Activated CD4-positive, alpha-beta T cell treated with anti-CD3 and anti-CD28 coated beads, Interleukin-2, amount 10 ng/mL, durations not matched to agents 24 days and 14 days (primary cell): ENCODE results near the gene FHOD3. TPM values are rescaled to one million over a fixed set of nuclear protein-coding genes. Genes with fewer than 3 reads are reported as not detected.
"Not testable (repeated sequence)": the region's sequence is repeated elsewhere in the genome, so short reads cannot be mapped to it uniquely, and the experiment has no call there.

Source experiments
- DNase-seq: peaks from one replicate; pipeline ENCODE4 v3.0.0; 2022
- H3K27ac Mint-ChIP-seq: one replicate; pipeline ENCODE4 v1.8.0; 2022; ENCODE audit warnings: mild to moderate bottlenecking, mixed read lengths
- H3K27me3 Mint-ChIP-seq: one replicate; pipeline ENCODE4 v1.8.0; 2022; ENCODE audit warnings: mixed read lengths
- H3K36me3 Mint-ChIP-seq: one replicate; pipeline ENCODE4 v1.8.0; 2022; ENCODE audit warnings: low read depth, mild to moderate bottlenecking, mixed read lengths
- H3K4me1 Mint-ChIP-seq: one replicate; pipeline ENCODE4 v1.8.0; 2021; ENCODE audit warnings: mixed read lengths
- H3K4me3 Mint-ChIP-seq: one replicate; pipeline ENCODE4 v1.8.0; 2022; ENCODE audit warnings: mild to moderate bottlenecking, moderate library complexity, mixed read lengths
- H3K9me3 Mint-ChIP-seq: one replicate; pipeline ENCODE4 v1.8.0; 2021; ENCODE audit warnings: mixed read lengths
- intact Hi-C: fragments of 100-400 bp; cut with micrococcal nuclease; formaldehyde crosslinking; loops from one replicate; pipeline ENCODE4 v1.15.1; 2023
- total RNA-seq: library from RNA; stranded (reverse); gene quantifications from 2 replicates; pipeline ENCODE4 v1.2.3, GENCODE V29; 2022

The FHOD3 gene
- total RNA-seq, 1 donor from 2014 or later: not detected

- Mint-ChIP-seq H3K4me1 (no peaks in the 10 kb centered on the region), H3K27ac (no peak overlapping the region), H3K9me3 (no peaks in the 10 kb centered on the region), H3K27me3 (no peaks in the 10 kb centered on the region), H3K36me3 (no peaks in the 10 kb centered on the region), H3K4me3 (no peak overlapping the region)
- DNase-seq: peak; percentile 14
- intact Hi-C loops: no loop called here
These were observed 249.4 kb downstream of the FHOD3 start for GRCh38 chr18:36546876-36547275.

GRCh38 chr18:36547544-36547943 lies 250.0 kb downstream of the FHOD3 start:
- Mint-ChIP-seq H3K4me1 (no peaks in the 10 kb centered on the region), H3K27me3 (no peaks in the 10 kb centered on the region), H3K4me3 (no peak overlapping the region), H3K36me3 (no peaks in the 10 kb centered on the region), H3K9me3 (no peaks in the 10 kb centered on the region), H3K27ac (no peak overlapping the region)
- intact Hi-C loops: no loop called here
- DNase-seq: no peak

- DNase-seq, intact Hi-C loops, H3K4me1 Mint-ChIP-seq: not testable (repeated sequence)
These were observed 253.8 kb downstream of the FHOD3 start for GRCh38 chr18:36551274-36551673.

GRCh38 chr18:36558234-36558633 lies 260.7 kb downstream of the FHOD3 start:
- no peaks in the 10 kb centered on the region for H3K9me3 Mint-ChIP-seq
- DNase-seq: no peak
- H3K4me1 Mint-ChIP-seq: no peaks in the 10 kb centered on the region
- H3K27ac Mint-ChIP-seq: no peak overlapping the region
- H3K4me3 Mint-ChIP-seq: no peak overlapping the region
- intact Hi-C loops: no loop called here
- H3K27me3 Mint-ChIP-seq: no peaks in the 10 kb centered on the region
- H3K36me3 Mint-ChIP-seq: no peaks in the 10 kb centered on the region

More at GRCh38 chr18:36551274-36551673, 253.8 kb downstream of the FHOD3 start:
- H3K36me3 Mint-ChIP-seq, H3K4me3 Mint-ChIP-seq, H3K27ac Mint-ChIP-seq, H3K27me3 Mint-ChIP-seq, H3K9me3 Mint-ChIP-seq: not testable (repeated sequence)

- intact Hi-C loops: no loop called here
These were observed 261.8 kb downstream of the FHOD3 start for GRCh38 chr18:36559149-36559857.

GRCh38 chr18:36560187-36560586 lies 262.7 kb downstream of the FHOD3 start:
- intact Hi-C loops: no loop called here

More at GRCh38 chr18:36559149-36559857, 261.8 kb downstream of the FHOD3 start:
- no peak overlapping the region for H3K27ac Mint-ChIP-seq
- no peak overlapping the region for H3K4me3 Mint-ChIP-seq
- no peaks in the 10 kb centered on the region for H3K4me1 Mint-ChIP-seq
- no peaks in the 10 kb centered on the region for H3K27me3 Mint-ChIP-seq
- no peaks in the 10 kb centered on the region for H3K9me3 Mint-ChIP-seq
- H3K36me3 Mint-ChIP-seq: no peaks in the 10 kb centered on the region
- peak; percentile 20 for DNase-seq

GRCh38 chr18:36561046-36561445 lies 263.5 kb downstream of the FHOD3 start:
- intact Hi-C loops: no loop called here
- H3K9me3 Mint-ChIP-seq: no peaks in the 10 kb centered on the region
- H3K36me3 Mint-ChIP-seq: no peaks in the 10 kb centered on the region
- H3K4me3 Mint-ChIP-seq: no peak overlapping the region
- DNase-seq: peak; percentile 8
- H3K27me3 Mint-ChIP-seq: no peaks in the 10 kb centered on the region
- no peaks in the 10 kb centered on the region for H3K4me1 Mint-ChIP-seq
- no peak overlapping the region for H3K27ac Mint-ChIP-seq

More at GRCh38 chr18:36560187-36560586, 262.7 kb downstream of the FHOD3 start:
- H3K27ac Mint-ChIP-seq: no peak overlapping the region
- H3K9me3 Mint-ChIP-seq: no peaks in the 10 kb centered on the region
- no peaks in the 10 kb centered on the region for H3K4me1 Mint-ChIP-seq
- no peak for DNase-seq
- no peak overlapping the region for H3K4me3 Mint-ChIP-seq
- H3K27me3 Mint-ChIP-seq: no peaks in the 10 kb centered on the region
- H3K36me3 Mint-ChIP-seq: no peaks in the 10 kb centered on the region

GRCh38 chr18:36564841-36565240 lies 267.3 kb downstream of the FHOD3 start:
- intact Hi-C loops: no loop called here
- H3K27ac Mint-ChIP-seq: no peak overlapping the region
- H3K4me1 Mint-ChIP-seq: no peaks in the 10 kb centered on the region
- peaks cover 11% of the 10 kb centered on the region for H3K27me3 Mint-ChIP-seq
- no peak overlapping the region for H3K4me3 Mint-ChIP-seq
- no peaks in the 10 kb centered on the region for H3K36me3 Mint-ChIP-seq
- no peaks in the 10 kb centered on the region for H3K9me3 Mint-ChIP-seq
- peak; percentile 4 for DNase-seq

- intact Hi-C loops: no loop called here
- no peak overlapping the region for H3K27ac Mint-ChIP-seq
- H3K4me3 Mint-ChIP-seq: no peak overlapping the region
- H3K27me3 Mint-ChIP-seq: peaks cover 30% of the 10 kb centered on the region
- peak; percentile 34 for DNase-seq
- H3K9me3 Mint-ChIP-seq: no peaks in the 10 kb centered on the region
- no peaks in the 10 kb centered on the region for H3K36me3 Mint-ChIP-seq
- no peaks in the 10 kb centered on the region for H3K4me1 Mint-ChIP-seq
These were observed 270.3 kb downstream of the FHOD3 start for GRCh38 chr18:36567800-36568199.

- H3K27me3 Mint-ChIP-seq: peaks cover 30% of the 10 kb centered on the region
- H3K36me3 Mint-ChIP-seq: no peaks in the 10 kb centered on the region
- intact Hi-C loops: no loop called here
- no peaks in the 10 kb centered on the region for H3K9me3 Mint-ChIP-seq
- H3K4me3 Mint-ChIP-seq: no peak overlapping the region
- no peaks in the 10 kb centered on the region for H3K4me1 Mint-ChIP-seq
- no peak overlapping the region for H3K27ac Mint-ChIP-seq
- peak; percentile 10 for DNase-seq
These were observed 271.0 kb downstream of the FHOD3 start for GRCh38 chr18:36568487-36568886.

GRCh38 chr18:36572135-36572856 lies 274.8 kb downstream of the FHOD3 start:
- peak; percentile 72 for DNase-seq
- Mint-ChIP-seq H3K36me3 (no peaks in the 10 kb centered on the region), H3K27ac (no peak overlapping the region), H3K9me3 (no peaks in the 10 kb centered on the region), H3K4me3 (no peak overlapping the region), H3K4me1 (no peaks in the 10 kb centered on the region), H3K27me3 (peaks cover 24% of the 10 kb centered on the region)
- intact Hi-C loops: loop anchor here (5.0 kb wide), 1 partner anchor 475 kb away; no protein-coding TSS in a partner anchor

GRCh38 chr18:36576339-36576738 lies 278.8 kb downstream of the FHOD3 start:
- intact Hi-C loops: no loop called here

GRCh38 chr18:36578871-36579710 lies 281.6 kb downstream of the FHOD3 start:
- Mint-ChIP-seq H3K36me3 (no peaks in the 10 kb centered on the region), H3K27ac (no peak overlapping the region), H3K9me3 (no peaks in the 10 kb centered on the region), H3K4me3 (no peak overlapping the region), H3K27me3 (no peaks in the 10 kb centered on the region), H3K4me1 (no peaks in the 10 kb centered on the region)
- intact Hi-C loops: no loop called here
- DNase-seq: peak; percentile 7

More at GRCh38 chr18:36576339-36576738, 278.8 kb downstream of the FHOD3 start:
- H3K4me1 Mint-ChIP-seq: no peaks in the 10 kb centered on the region
- H3K27me3 Mint-ChIP-seq: peaks cover 10% of the 10 kb centered on the region
- no peak overlapping the region for H3K4me3 Mint-ChIP-seq
- no peaks in the 10 kb centered on the region for H3K36me3 Mint-ChIP-seq
- H3K9me3 Mint-ChIP-seq: no peaks in the 10 kb centered on the region
- peak; percentile 1 for DNase-seq
- H3K27ac Mint-ChIP-seq: no peak overlapping the region

- Mint-ChIP-seq H3K4me1 (no peaks in the 10 kb centered on the region), H3K27me3 (peaks cover 3% of the 10 kb centered on the region)
- intact Hi-C loops: no loop called here
These were observed 282.8 kb downstream of the FHOD3 start for GRCh38 chr18:36580266-36580665.

More at GRCh38 chr18:36580266-36580665, 282.8 kb downstream of the FHOD3 start:
- DNase-seq: peak; percentile 24
- Mint-ChIP-seq H3K27ac (no peak overlapping the region), H3K36me3 (no peaks in the 10 kb centered on the region), H3K9me3 (no peaks in the 10 kb centered on the region), H3K4me3 (no peak overlapping the region)
